Measurements from ENCODE around the gene FAM135A.

FAM135A gene

DNA sequence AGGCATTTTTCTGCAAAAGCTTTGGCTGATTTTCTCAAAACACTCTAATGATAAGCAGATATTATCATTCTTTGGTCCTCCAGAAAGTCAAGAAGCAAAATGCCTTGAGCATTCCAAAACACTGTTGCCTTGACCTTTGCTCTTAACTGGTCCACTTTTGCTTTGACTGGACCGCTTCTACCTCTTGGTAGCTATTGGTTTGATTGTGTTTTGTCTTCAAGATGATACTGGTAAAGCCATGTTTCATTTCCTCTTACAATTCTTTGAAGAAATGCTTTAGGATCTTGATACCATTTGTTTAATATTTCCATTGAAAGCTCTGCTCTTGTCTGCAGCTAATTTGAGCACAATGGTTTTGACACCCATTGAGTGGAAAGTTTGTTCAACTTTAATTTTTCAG is 117.8 kb downstream of the FAM135A start:
- H3K4me3 ChIP-seq (ENCODE audit: low read depth, low read length), result no peak overlapping the region
- TF ChIP-seq MYC (IDR thresholded peaks at IDR 0.05; ENCODE audit: low read depth, low read length) (no peak), MAX (IDR thresholded peaks at IDR 0.05; ENCODE audit: low read depth, low read length) (no peak), POLR2A (IDR thresholded peaks at IDR 0.05; ENCODE audit: extremely low read depth, insufficient read length) (no peak)
- TF ChIP-seq, protein P1, sequence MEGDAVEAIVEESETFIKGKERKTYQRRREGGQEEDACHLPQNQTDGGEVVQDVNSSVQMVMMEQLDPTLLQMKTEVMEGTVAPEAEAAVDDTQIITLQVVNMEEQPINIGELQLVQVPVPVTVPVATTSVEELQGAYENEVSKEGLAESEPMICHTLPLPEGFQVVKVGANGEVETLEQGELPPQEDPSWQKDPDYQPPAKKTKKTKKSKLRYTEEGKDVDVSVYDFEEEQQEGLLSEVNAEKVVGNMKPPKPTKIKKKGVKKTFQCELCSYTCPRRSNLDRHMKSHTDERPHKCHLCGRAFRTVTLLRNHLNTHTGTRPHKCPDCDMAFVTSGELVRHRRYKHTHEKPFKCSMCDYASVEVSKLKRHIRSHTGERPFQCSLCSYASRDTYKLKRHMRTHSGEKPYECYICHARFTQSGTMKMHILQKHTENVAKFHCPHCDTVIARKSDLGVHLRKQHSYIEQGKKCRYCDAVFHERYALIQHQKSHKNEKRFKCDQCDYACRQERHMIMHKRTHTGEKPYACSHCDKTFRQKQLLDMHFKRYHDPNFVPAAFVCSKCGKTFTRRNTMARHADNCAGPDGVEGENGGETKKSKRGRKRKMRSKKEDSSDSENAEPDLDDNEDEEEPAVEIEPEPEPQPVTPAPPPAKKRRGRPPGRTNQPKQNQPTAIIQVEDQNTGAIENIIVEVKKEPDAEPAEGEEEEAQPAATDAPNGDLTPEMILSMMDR (IDR thresholded peaks at IDR 0.05; ENCODE audit: low read depth, low read length), result no peak
- DNase-seq (ENCODE audit: low read depth), result no peak

GRCh38 chr6:70537266-70537665 is 124.0 kb downstream of the FAM135A start:
- TF ChIP-seq MAX (IDR thresholded peaks at IDR 0.05; ENCODE audit: low read depth, low read length) (no peak), MYC (IDR thresholded peaks at IDR 0.05; ENCODE audit: low read depth, low read length) (no peak), POLR2A (IDR thresholded peaks at IDR 0.05; ENCODE audit: extremely low read depth, insufficient read length) (no peak)
- TF ChIP-seq, protein P1 (IDR thresholded peaks at IDR 0.05; ENCODE audit: low read depth, low read length), result no peak
- DNase-seq (ENCODE audit: low read depth), result no peak
- no peak overlapping the region for H3K4me3 ChIP-seq (ENCODE audit: low read depth, low read length)

- no peak overlapping the region for H3K4me3 ChIP-seq (ENCODE audit: low read depth, low read length)
- TF ChIP-seq, protein P1 (IDR thresholded peaks at IDR 0.05; ENCODE audit: low read depth, low read length), result no peak
- TF ChIP-seq MYC (IDR thresholded peaks at IDR 0.05; ENCODE audit: low read depth, low read length), result no peak
- no peak for TF ChIP-seq POLR2A (IDR thresholded peaks at IDR 0.05; ENCODE audit: extremely low read depth, insufficient read length)
- TF ChIP-seq MAX (IDR thresholded peaks at IDR 0.05; ENCODE audit: low read depth, low read length), result no peak
- no peak for DNase-seq (ENCODE audit: low read depth)
Observed at GRCh38 chr6:70538376-70538775, 125.1 kb downstream of the FAM135A start.

DNA sequence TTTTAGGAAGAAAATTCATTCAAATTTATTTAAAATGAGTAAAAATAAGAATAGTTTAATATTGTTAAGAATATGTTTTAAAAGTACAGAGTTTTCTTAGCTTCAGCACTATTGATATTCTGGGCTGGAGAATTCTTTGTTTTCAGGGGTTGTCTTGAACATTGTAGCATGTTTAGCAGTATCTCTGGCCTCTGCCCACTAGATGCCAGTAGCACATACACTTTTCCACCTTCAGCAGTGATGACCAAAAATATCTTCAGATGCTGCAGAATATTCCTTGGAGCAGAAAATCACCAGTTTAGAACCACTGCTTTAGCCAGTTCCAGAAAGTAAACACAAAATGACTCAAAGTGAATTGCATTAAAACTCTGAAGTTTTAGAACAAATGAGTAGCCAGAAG is 134.0 kb downstream of the FAM135A start:
- TF ChIP-seq, protein P1 (IDR thresholded peaks at IDR 0.05; ENCODE audit: low read depth, low read length), result peak; percentile 43
- TF ChIP-seq POLR2A (IDR thresholded peaks at IDR 0.05; ENCODE audit: extremely low read depth, insufficient read length), result no peak

GRCh38 chr6:70547905-70548304 is 134.6 kb downstream of the FAM135A start:
- TF ChIP-seq, protein P1 (IDR thresholded peaks at IDR 0.05; ENCODE audit: low read depth, low read length), result no peak
- TF ChIP-seq MAX (IDR thresholded peaks at IDR 0.05; ENCODE audit: low read depth, low read length) (no peak), POLR2A (IDR thresholded peaks at IDR 0.05; ENCODE audit: extremely low read depth, insufficient read length) (no peak)
- DNase-seq (ENCODE audit: low read depth), result no peak
- no peak overlapping the region for H3K4me3 ChIP-seq (ENCODE audit: low read depth, low read length)

More for the DNA sequence above, 134.0 kb downstream of the FAM135A start:
- DNase-seq (ENCODE audit: low read depth), result peak; percentile 23
- no peak overlapping the region for H3K4me3 ChIP-seq (ENCODE audit: low read depth, low read length)

GRCh38 chr6:70549327-70549726 is 136.0 kb downstream of the FAM135A start:
- no peak for TF ChIP-seq MAX (IDR thresholded peaks at IDR 0.05; ENCODE audit: low read depth, low read length)
- no peak for TF ChIP-seq MYC (IDR thresholded peaks at IDR 0.05; ENCODE audit: low read depth, low read length)
- TF ChIP-seq POLR2A (IDR thresholded peaks at IDR 0.05; ENCODE audit: extremely low read depth, insufficient read length), result no peak
- no peak for DNase-seq (ENCODE audit: low read depth)

More at GRCh38 chr6:70549327-70549726, 136.0 kb downstream of the FAM135A start:
- H3K4me3 ChIP-seq (ENCODE audit: low read depth, low read length), result no peak overlapping the region

All from NB4 (cell line).